ENCODE data around the gene RHCG.

Gene RHCG

DNA sequence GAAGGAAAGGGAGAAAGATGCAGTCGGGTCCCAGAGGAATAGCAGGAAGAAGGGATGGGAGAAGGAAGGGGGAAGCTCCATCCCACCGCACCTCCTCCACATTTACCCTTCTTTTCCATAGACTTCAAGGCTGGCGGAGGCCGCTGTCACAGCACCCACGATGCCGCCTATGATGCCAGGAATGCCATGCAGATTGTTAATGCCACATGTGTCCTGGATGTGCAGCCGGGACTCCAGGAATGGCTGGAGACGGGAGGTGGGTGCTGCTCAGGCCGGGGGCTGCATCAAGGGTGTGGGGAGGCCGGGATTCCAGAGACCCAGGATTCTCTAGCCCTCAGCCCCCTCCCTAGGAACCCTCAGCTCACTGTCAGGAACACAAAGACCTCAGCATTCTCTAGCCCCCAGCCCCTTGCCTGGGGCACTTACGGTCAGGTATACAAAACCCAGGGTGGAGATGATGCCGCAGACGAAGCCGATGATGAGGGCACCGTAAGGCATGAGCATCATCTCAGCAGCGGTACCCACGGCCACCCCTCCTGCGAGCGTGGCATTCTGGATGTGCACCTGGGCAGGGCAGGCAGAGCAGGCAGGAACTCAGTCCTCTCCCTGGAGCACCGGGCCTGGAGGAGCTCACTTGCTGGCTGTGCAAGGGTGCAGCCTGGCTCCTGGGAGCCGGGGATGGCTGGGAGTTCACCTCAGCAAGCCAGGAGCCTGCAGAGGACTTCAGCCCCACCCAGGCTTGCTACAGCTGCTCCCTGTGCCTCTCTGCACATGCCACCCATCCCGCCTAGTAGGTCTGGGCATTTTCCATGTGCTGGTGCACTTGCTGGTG lies 18.8 kb downstream of the RHCG start:
- no peak for DNase-seq (ENCODE audit: low spot score)

DNA sequence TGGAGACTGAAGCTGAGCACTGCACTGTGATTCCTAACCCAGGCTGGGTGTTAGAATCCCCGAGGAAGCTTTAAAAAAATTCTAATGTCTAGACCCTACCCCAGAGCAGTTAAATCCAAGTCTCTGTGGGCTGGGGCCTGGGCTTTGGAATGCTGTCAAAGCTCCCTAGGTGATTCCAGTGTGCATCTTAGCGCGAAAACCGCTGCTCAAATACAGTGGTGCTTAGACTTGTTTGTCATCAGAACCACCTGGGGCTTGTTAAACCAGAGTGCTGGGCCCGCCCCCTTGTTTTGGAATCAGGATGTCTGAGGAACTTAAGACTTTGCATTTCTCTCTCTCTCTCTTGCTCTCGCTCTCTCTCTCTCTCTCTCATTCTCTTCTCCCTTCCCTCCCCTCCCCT lies 20.7 kb downstream of the RHCG start:
- no peak for DNase-seq (ENCODE audit: low spot score)

DNA sequence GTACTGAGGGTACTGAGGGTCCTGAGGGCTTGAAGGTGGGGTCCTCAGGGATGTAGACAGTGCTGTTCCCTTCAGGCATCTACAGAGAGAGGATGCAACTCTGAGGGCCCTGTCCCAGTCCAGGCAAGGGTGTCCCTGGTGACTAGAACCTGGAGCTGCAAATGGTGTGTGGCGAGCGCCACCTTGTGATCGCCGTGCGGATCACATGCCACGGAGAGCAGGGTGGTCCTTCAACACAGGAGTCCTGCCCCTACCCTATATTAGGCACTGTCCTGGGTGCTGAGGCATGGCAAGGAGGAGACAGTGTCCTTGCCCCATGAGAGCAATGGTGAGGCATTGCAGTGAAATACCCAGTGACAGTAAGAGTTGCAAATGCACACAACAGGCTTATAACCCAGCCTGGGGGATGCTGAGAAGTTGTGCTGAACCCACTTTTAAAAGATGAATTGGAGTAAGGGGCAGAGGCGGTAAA lies 23.6 kb downstream of the RHCG start:
- peak; percentile 42 for DNase-seq (ENCODE audit: low spot score)

DNA sequence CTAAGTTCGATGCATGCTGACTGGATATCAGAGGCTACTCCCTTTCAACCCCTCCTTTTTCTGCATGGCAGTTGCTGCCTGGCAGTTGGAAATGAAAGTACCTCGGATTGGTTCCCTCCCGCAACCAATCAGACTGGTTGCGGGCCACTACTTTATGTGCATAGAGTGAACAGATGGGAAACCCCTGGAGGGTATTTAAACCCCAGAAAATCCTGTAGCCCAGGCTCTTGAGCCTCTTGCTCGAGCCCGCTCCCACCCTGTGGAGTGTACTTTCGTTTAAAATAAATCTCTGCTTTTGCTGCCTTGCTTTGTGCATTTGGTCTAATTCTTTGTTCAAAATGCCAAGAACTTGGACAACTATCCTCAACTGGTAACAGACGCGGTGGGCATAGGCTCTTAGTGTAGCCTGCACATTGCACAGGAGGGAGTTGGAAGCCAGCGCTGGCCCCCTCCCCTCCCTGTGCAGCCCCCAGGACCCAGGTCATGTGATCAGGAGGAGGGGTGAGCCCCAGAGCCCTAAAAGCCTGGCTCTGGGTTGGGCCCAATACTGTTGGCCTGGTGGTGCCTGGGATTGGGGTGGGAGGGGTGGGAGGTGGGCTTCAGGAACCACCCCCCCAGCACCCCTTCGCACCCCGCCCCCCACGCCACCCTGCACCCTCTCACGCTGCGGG lies 26.8 kb downstream of the RHCG start:
- no peak for DNase-seq (ENCODE audit: low spot score)

DNA sequence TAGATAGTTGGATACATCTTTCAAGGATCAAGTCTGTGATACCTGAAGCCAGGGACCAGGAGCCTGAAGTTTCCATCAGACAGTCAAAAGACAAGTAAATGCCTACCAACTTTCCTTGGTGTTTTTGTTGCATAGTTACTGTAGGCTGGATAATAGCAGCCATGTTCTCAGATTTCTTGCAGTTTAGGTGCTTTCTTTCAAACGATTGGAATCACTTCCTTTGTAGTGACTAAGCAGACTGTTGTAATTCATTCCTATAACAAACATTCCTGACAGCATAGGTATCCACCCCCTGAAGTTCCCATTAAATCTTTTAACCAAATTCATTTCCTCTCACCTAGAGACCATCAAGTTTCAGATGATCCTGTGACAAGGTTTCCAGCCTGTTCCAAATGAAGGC lies 27.6 kb downstream of the RHCG start:
- DNase-seq (ENCODE audit: low spot score): peak; percentile 26

DNA sequence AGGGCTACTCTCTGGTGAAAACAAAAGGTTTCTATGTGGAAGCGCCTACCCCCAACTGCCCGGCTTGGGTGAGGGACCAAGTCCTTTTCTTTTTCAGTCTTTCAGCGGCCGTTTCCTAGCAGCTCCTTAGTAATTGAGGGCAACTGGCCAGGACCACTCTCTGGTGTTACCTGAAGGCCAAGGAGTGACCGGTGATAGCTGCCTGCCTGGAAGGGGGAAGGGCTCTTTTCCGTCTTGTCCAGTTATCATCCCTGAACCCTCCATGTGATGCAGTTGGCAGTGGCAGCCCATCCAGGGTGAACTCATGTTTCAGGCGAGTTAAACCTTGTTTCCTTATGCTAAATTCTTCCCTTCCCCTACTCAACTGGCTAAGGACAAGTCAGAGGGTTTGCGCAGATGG lies 33.3 kb downstream of the RHCG start:
- no peak for DNase-seq (ENCODE audit: low spot score)

DNA sequence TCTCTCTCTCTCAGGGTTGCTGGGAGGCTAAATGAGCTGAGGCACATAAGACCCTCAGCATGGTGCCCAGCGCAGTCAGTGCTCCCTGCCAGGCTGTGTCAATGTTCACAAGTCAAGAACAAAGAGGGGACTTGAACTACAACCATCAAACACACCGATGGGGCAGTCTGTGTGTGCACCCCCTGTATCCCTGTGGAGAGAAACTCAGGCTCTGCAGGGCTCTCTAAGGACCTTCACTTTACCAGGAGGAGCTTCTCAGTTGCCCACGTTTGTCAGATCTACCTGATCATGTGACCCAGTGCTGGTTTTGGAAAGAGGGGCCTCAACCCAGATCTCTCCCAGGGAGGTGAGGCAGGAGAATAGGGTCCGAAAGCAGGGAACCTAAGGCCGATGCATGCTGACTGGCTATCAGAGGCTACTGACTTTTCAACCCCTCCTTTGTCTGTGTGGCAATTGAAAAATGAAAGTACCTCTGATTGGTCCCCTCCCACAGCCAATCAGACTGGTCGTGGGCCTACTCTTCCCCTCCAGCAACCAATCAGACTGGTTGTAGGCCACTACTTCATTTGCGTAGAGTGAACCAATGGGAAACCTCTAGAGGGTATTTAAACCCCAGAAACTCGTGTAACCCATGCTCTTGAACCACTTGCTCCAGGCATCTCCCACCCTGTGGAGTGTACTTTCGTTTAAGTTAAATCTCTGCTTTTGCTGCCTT lies 34.0 kb downstream of the RHCG start:
- DNase-seq (ENCODE audit: low spot score): no peak

DNA sequence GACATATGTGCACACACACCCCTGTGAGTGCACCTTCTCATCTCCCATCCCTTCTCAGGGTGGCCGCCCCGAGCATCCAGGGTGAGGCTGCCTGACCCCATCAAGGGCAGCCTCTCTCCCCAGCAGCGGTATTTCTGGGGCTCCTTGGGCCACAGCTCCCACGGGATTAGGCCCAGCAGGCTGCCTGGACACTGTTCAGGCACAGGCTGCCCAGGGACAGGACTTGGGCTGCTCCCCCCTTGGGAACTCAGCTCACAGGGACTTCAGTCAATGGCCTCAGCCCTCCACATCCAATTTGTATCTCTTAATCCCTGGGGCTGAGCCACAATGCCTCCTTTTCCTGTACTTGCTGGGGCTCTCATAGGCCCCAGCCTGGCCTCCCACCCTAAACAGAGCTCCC lies 35.0 kb downstream of the RHCG start:
- no peak for DNase-seq (ENCODE audit: low spot score)

DNA sequence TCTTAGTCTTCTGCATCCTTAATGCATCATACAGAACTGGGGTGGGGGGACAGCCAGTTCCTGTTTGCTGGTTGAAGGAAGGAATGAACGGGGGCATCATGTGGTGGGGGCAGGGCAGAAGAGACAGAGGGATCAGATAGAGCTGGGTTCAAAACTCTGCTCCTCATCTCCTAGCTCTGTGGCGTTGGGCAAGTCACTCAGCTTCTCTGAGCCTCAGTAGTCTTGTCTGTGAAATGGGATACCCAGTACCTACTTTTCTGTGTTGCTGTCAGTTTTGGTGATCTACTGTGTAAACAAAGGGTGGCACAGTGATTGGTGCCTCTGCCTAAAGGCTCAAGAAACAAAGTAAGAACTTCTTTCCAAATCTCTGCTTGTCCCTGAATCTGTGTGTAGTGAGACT lies 36.3 kb downstream of the RHCG start:
- no peak for DNase-seq (ENCODE audit: low spot score)

DNA sequence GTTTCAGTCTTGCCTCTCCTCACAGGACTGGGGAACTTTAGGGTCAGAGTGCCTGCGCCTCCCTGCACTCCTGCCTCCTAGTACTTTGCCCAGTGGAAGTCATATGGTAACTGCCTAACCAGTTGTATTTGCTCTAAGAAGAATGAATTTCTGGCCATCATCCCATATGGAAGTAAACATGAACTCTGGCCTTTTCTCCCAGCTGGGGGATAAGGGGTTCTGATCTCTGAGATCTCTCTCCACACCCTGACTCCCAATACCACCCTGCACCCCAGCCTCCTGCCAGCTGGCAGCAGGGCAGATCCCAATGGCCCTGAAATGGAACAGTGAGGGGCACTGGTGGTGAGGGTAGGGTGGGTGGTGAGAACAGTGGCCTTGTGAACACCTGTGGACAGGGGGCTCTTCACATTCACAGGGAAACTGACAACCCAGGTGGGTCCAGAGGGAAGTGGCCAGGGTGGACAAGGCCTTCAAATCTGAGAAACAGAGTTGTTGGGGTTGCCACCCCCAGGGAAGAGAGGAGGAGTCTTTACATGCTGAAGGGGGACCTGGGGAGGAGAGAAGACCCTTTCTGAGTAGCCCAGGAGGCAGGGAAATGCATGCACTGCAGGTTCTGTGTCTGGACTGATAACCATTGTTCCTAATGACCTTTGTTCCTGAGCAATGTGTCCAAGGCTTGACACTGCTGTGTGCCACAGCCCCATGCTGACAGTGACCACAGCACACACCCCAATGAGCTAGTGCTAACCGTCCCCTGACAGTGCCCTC lies 36.9 kb downstream of the RHCG start:
- DNase-seq (ENCODE audit: low spot score): no peak

DNA sequence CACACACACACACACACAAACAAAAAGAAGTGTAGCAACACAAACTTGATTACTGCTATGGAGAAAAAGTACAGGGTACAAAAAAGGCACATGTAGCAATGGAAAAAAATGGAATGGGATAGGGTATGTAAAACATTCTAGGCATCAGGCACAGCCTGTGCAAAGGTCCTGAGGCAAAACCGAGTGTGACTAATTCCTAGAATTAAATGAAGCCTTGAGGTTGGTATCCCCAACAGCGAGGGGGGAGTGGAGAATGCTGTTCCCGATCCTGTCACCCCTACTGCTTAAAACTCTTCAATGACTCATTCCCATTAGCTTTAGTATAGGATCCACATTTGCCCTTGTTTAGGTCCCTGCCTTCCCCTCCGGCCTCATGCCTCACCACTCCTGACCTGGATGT lies 37.9 kb downstream of the RHCG start:
- no peak for DNase-seq (ENCODE audit: low spot score)

DNA sequence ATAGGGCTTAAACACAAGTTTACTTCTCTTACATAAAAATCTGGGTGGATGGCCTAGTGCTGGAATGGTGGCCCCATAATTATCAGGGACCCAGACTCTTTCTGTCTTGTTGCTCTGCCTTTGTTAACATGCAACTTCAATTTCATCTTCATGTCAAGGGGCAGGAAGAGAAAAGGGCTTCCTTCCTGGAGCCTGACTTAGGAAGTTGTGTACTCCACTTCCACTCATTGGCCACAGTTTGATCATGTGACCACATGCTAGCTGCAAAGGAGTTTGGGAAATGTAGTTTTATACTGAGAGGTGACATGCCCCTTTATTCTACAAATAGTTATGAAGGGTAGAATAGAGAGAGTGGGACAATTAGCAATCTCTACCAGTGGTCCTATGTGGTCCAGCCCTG lies 39.3 kb downstream of the RHCG start:
- DNase-seq (ENCODE audit: low spot score): peak; percentile 36

DNA sequence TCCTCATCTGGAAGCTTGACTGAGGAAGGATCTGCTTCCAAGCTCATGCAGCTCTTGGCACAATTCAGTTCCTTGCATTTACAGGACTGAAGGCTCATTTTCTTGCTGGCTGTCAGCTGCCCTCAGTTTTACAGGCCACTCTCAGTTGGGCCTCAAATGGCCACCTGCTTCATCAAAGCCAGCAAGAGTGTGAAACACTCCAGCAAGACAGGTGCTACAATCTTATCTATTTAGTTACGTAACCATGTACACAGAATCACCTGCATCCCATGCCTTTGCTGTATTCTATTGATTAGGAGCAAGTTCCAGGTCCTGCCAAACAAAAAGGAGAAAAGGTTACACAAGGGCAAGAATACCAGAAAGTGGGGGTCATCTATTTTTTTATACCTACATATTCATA lies 40.8 kb downstream of the RHCG start:
- DNase-seq (ENCODE audit: low spot score): no peak

DNA sequence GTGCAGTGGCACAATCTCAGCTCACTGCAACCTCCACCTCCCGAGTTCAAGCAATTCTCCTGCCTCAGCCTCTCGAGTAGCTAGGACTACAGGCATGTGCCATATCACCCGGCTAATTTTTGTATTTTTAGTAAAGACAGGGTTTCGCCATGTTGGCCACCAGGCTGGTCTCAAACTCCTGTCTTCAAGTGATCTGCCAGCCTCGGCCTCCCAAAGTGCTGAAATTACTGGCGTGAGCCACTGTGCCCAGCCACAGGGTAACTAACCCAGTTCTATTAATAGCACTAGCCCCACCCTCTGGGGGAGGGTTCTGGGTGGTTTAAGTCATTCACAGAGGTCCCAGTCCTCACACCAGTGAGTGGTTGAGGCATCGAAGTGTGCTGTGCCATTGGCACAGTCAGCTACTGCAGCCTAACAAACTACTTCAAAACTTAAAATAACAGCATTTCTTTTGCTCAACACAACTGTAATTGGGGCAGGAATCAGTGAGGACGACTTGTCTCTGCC lies 44.0 kb downstream of the RHCG start:
- no peak for DNase-seq (ENCODE audit: low spot score)

DNA sequence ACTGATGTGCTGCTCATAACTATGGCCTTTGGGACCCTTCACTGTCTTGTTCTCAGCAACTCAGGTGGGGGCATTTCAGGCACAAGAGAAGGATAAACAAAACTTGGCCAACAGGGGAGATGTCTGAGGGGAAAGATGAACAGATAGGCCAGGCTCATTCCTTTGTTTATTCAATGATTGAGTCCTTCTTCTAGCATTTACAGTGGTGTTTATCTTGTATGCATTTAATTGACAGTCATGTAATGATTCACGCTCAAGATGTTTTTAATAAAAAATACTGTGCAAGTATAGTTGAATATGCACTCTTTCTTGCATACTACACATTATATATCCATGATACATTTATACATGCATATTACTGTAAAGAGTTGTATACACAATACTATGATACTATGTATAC lies 44.5 kb downstream of the RHCG start:
- DNase-seq (ENCODE audit: low spot score): no peak

DNA sequence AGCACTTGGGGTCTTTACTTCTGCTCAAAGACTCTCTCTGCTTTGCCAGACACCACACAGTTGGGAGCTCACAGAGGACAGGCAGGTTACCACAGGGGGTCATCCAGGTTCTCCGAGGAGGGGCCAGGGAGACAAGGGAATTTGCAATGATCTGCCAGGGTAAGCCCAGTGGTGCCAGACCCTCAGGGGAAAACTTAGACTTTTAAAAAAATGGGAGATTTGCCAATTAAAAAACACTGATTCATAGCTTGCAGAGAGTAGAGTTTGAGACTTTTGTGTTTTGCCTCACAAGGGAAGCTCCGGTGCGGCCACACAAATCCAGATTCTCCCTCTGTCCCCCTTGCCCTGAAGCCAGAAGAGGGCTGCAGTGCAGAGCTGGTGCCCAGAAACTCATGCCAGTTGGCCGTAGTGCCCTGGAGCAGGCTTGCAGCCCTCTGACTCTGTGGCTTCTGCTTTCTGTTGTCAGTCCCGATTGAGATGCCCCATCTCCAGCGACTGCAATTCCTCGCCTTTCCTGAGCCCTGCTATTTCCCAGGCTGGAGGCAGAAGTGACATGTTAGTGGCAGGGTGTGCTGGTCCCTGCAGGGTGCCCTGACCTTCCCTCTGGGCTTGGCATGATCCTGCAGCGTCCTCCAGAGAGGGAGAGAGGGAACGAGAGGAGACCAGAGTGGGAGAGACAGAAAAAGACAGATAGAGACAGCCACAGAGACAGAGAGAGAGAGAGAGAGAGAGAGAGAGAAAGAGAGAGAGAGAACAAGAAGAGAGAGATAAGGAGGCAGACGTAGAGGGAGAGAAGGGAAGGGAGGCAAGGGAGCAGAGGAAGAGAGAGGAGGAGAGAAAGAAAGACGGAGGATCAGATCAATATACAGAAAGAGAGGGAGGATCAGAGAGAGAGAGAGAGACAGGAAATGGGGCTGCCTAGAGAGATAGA lies 46.0 kb downstream of the RHCG start:
- DNase-seq (ENCODE audit: low spot score): no peak

DNA sequence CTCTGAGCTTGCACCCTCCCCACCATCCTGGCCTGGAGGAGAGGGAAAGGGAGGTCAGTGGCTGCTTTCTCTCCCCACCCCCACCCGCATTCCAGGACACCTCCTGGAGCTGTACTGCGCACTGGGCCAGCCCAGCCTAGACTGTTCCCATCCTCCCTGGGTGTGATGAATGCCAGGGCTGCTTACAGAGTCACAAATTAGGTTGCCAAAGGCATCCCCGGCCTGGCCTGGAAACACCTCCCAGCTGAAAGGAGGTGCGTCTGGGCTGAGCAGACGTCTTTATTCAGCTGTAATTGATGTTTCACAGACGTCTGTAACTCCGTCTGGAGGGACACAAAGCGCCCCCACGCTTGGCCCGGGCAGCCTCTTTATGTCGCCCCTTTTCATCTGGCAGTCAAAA lies 47.6 kb downstream of the RHCG start:
- DNase-seq (ENCODE audit: low spot score): no peak

DNA sequence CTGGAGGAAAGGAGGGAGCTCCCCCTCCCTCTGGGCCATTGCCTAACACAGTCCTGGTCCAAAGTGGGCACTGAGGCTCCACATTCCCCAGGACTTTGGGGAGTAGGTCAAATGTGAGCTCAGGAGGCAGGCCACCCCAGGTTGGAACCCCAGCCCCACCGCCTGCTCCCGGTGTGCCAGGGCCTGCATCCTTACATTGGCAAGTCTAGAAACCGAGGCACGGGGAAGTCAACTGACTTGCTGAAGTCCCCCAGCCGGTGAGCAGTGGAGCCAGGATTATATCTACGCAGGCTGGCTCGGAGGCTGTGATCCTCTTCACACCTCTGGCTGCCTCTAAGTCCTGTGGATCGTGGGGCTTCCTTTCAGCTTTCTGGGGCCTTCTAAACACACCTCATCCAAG lies 48.7 kb downstream of the RHCG start:
- no peak for DNase-seq (ENCODE audit: low spot score)

DNA sequence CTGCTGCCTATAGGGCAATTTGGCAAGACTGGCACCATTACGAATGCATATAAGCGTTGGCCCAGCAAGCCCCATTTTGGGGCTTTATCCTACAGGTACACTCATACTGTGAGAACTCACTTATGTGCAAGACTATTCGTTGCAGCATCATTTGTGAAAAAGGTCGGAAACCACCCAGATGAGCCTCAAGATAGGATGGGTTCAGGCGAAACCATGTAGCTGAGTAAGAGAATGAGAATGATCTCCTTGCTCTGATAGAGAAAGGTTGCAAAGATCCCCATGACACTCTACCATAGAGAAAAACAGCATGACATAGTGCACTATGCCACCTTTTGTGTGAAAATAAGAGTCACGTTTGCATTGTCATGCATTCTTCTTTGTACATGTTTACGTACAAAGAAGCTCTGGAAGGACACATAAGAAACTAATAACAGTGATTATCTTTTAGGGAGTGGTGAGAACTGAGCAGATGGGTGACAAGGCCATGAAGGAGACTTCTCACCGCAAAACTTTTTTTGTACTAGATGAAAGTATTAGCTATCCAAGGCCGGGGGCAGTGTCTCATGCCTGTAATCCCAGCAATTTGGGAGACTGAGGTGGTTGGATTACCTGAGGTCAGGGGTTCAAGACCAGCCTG lies 50.0 kb downstream of the RHCG start:
- no peak for DNase-seq (ENCODE audit: low spot score)

DNA sequence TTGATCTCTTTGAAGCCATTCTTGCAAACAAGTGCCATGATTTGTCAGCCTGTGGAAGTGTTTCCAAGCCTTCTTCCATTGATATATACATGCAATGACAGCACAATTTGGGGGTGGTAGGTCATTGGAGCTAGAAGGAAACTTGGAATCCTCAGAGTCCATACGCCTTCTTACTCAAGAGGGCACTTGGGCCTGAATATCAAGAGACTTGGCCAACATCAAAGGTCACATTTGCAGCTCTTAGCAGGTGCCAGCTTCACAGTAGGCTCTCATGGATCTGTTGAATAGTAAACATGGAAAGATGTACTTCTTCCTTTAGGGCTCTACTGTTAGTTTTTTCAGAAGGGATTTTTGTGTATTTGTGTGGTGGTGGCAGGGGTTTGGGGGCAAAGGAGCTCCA lies 50.9 kb downstream of the RHCG start:
- DNase-seq (ENCODE audit: low spot score): no peak
